GM18868 (cell line): Measurements from ENCODE around the gene ANKRD24.
"Not testable (repeated sequence)": the region's sequence is repeated elsewhere in the genome, so short reads cannot be mapped to it uniquely, and the experiment has no call there.

ENCODE experiments used
- ATAC-seq: cut with Tn5 transposase; IDR thresholded peaks from one replicate; pipeline ENCODE4 v1.9.1; 2021; ENCODE audit warnings: mild to moderate bottlenecking, moderate library complexity; ENCODE audit not compliant: unreplicated experiment

ANKRD24 gene

GRCh38 chr19:4267101-4267900, 84.8 kb downstream of the ANKRD24 start:
- ATAC-seq, result no peak

GRCh38 chr19:4267901-4268815, 85.7 kb downstream of the ANKRD24 start:
- ATAC-seq, result no peak

- ATAC-seq, result no peak
Observed at GRCh38 chr19:4268816-4269430, 86.4 kb downstream of the ANKRD24 start.

- ATAC-seq, result no peak
Observed at GRCh38 chr19:4272894-4273293, 90.4 kb downstream of the ANKRD24 start.

- ATAC-seq, result not testable (repeated sequence)
Observed at GRCh38 chr19:4274321-4274686, 91.8 kb downstream of the ANKRD24 start.
